Gastrocnemius medialis (tissue), 4 donors: ENCODE measurements around the gene PCDHGB4.

Experiments used
- POLR2A ChIP-seq, 2 donors: fragments of 450-650 bp; IDR thresholded peaks; one replicate each; pipeline ENCODE4 v1.6.1; 2017; ENCODE audit warnings: antibody characterized with exemption in 2 of 2, mild to moderate bottlenecking in 2 of 2, moderate library complexity in 2 of 2
- TF ChIP-seq, protein P1 (sequence below), 5 experiments: fragments of 450-650 bp in 3 of 5; fragments of 200-600 bp in 2 of 5; sonication (generic) in 2 of 5; IDR thresholded peaks in 4 of 5; conservative IDR thresholded peaks in 1 of 5; 1 replicate in 4 of 5; 2 replicates in 1 of 5; pipeline ENCODE4 v1.5.1; 2016 to 2019; ENCODE audit warnings: antibody characterized with exemption in 5 of 5, mild to moderate bottlenecking in 3 of 5, moderate library complexity in 3 of 5

DNA sequence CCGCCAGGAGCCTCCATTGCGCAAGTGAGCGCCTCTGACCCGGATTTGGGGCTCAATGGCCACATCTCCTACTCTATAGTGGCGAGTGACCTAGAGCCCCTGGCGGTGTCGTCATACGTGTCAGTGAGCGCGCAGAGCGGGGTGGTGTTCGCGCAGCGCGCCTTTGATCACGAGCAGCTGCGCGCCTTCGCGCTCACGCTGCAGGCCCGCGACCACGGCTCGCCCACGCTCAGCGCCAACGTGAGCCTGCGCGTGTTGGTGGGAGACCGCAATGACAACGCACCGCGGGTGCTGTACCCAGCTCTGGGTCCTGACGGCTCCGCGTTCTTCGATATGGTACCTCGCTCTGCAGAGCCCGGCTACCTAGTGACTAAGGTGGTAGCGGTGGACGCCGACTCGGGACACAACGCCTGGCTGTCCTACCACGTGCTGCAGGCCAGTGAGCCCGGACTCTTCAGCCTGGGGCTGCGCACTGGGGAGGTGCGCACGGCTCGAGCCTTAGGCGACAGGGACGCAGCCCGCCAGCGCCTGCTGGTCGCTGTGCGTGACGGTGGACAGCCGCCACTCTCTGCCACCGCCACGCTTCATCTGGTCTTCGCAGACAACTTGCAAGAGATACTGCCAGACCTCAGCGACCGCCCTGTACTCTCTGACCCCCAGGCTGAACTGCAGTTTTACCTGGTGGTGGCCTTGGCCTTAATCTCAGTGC, 22.3 kb downstream of the PCDHGB4 start:
- TF ChIP-seq, protein P1, sequence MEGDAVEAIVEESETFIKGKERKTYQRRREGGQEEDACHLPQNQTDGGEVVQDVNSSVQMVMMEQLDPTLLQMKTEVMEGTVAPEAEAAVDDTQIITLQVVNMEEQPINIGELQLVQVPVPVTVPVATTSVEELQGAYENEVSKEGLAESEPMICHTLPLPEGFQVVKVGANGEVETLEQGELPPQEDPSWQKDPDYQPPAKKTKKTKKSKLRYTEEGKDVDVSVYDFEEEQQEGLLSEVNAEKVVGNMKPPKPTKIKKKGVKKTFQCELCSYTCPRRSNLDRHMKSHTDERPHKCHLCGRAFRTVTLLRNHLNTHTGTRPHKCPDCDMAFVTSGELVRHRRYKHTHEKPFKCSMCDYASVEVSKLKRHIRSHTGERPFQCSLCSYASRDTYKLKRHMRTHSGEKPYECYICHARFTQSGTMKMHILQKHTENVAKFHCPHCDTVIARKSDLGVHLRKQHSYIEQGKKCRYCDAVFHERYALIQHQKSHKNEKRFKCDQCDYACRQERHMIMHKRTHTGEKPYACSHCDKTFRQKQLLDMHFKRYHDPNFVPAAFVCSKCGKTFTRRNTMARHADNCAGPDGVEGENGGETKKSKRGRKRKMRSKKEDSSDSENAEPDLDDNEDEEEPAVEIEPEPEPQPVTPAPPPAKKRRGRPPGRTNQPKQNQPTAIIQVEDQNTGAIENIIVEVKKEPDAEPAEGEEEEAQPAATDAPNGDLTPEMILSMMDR (IDR thresholded peaks at IDR 0.05 in 4 of 5, conservative IDR thresholded peaks at IDR 0.05 in 1 of 5) = no peak
- no peak for TF ChIP-seq POLR2A (IDR thresholded peaks at IDR 0.05)
